HepG2 (cell line): ENCODE data around the gene FNBP1L. TPM values are rescaled to one million over a fixed set of nuclear protein-coding genes. Genes with fewer than 3 reads are reported as not detected.

ENCODE experiments used
- ATAC-seq: fragments of 200-7000 bp; cut with Tn5 transposase; 3 replicates; pipeline ENCODE4 v1.9.1; 2020; ENCODE audit warnings: mild to moderate bottlenecking, moderate library complexity
- BruUV-seq: library from RNA; stranded (reverse); fragments of 400-500 nt; replicated peaks from 2 replicates; lab custom pipeline; 2021; lab: Mats Ljungman, UMichigan
- CTCF ChIA-PET: fragments of 300-600 bp; formaldehyde crosslinking; extraction: SDS; loops from one replicate; lab custom pipeline; 2021; ENCODE audit warnings: low total read pairs, inconsistent platforms, low intra/inter-chr PET ratio; lab: Yijun Ruan, JAX
- POLR2A ChIA-PET: fragments of 350-600 bp; sonication (Branson Sonifier 250); formaldehyde crosslinking; loops from one replicate; lab custom pipeline; 2020; ENCODE audit warnings: antibody characterized with exemption, inconsistent platforms; lab: Yijun Ruan, JAX
- DNase-seq: peaks from one replicate; pipeline ENCODE4 v3.0.0-alpha.2; 2015; ENCODE audit warnings: low spot score
- FAIRE-seq: peaks from 3 replicates; lab custom pipeline; 2011; peaks lifted over from hg19 to GRCh38; lab: Jason Lieb, UNC
- H2AFZ ChIP-seq: one replicate; pipeline ENCODE4 v1.6.1; 2011; ENCODE audit warnings: low read length, inconsistent platforms
- H3K27ac ChIP-seq: fragments of 300-600 bp; 3 replicates; pipeline ENCODE4 v1.8.0; 2011; ENCODE audit warnings: mixed run types, mild to moderate bottlenecking, mixed read lengths, low read length, inconsistent platforms; ENCODE audit not compliant: insufficient read depth; ENCODE audit errors: extremely low read length
- H3K27me3 ChIP-seq, 2 experiments: fragments of 200-600 bp in 1 of 2; 2 replicates in 1 of 2; 3 replicates in 1 of 2; pipeline versions ENCODE4 v1.6.0 to v1.8.0; 2011; ENCODE audit warnings: low read length in 2 of 2, mild to moderate bottlenecking in 2 of 2, moderate library complexity in 2 of 2, inconsistent platforms in 1 of 2; ENCODE audit not compliant: insufficient read depth in 2 of 2, control insufficient read depth in 1 of 2
- H3K36me3 ChIP-seq, 2 experiments: fragments of 200-600 bp in 1 of 2; replicated peaks in 1 of 2; 2 replicates in 1 of 2; 3 replicates in 1 of 2; pipeline versions ENCODE4 v1.5.1 to v1.8.0; 2011; ENCODE audit warnings: low read length in 2 of 2, inconsistent platforms in 1 of 2; ENCODE audit not compliant: insufficient read depth in 2 of 2, control insufficient read depth in 1 of 2
- H3K4me1 ChIP-seq: 2 replicates; pipeline ENCODE4 v1.5.1; 2012; ENCODE audit warnings: low read length, inconsistent platforms; ENCODE audit not compliant: insufficient read depth
- H3K4me2 ChIP-seq: 2 replicates; pipeline ENCODE4 v1.6.0; 2011; ENCODE audit warnings: low read depth, low read length, inconsistent platforms
- H3K4me3 ChIP-seq, 3 experiments: fragments of 200-600 bp in 1 of 3; sonication (generic), shearing (Covaris generic) in 1 of 3; replicated peaks in 1 of 3; 2 replicates each; pipeline ENCODE4 v1.5.1; 2011 to 2016; ENCODE audit warnings: low read length in 3 of 3, inconsistent platforms in 2 of 3, low read depth in 2 of 3, mild to moderate bottlenecking in 2 of 3, control low read depth in 1 of 3, mixed read lengths in 1 of 3; ENCODE audit not compliant: insufficient read depth in 1 of 3
- H3K79me2 ChIP-seq: one replicate; pipeline ENCODE4 v1.6.1; 2011; ENCODE audit warnings: low read length, inconsistent platforms; ENCODE audit not compliant: insufficient read depth
- H3K9ac ChIP-seq: 2 replicates; pipeline ENCODE4 v1.6.0; 2011; ENCODE audit warnings: mild to moderate bottlenecking, low read depth, low read length, inconsistent platforms; ENCODE audit not compliant: insufficient read depth
- H3K9me3 ChIP-seq: 2 replicates; pipeline ENCODE4 v1.5.1; 2012; ENCODE audit warnings: mild to moderate bottlenecking, low read length
- H4K20me1 ChIP-seq: 2 replicates; pipeline ENCODE4 v1.6.0; 2011; ENCODE audit warnings: inconsistent platforms, mild to moderate bottlenecking, low read length, moderate library complexity; ENCODE audit not compliant: insufficient read depth
- IKZF1 ChIP-seq: fragments of 450-650 bp; IDR thresholded peaks from 2 replicates; pipeline ENCODE4 v1.7.1; 2016
- MAX ChIP-seq: IDR thresholded peaks from 2 replicates; pipeline ENCODE4 v1.6.1; 2012; ENCODE audit warnings: inconsistent platforms
- MTF2 ChIP-seq: sonication (generic); formaldehyde crosslinking; IDR thresholded peaks from 2 replicates; pipeline ENCODE4 v1.5.0; 2020; ENCODE audit warnings: missing genetic modification reagents, borderline replicate concordance
- NFRKB ChIP-seq: fragments of 450-650 bp; IDR thresholded peaks from 2 replicates; pipeline ENCODE4 v1.6.1; 2017
- PHF8 ChIP-seq: sonication (generic); formaldehyde crosslinking; IDR thresholded peaks from 2 replicates; pipeline ENCODE4 v1.5.0; 2020; ENCODE audit warnings: missing genetic modification reagents
- SRSF9 ChIP-seq: fragments of 200-400 bp; formaldehyde crosslinking; IDR thresholded peaks from 2 replicates; pipeline ENCODE4 v1.6.1; 2018; ENCODE audit warnings: borderline replicate concordance, mild to moderate bottlenecking, low read depth, low read length; ENCODE audit not compliant: insufficient read depth, poor library complexity, severe bottlenecking
- ZNF207 ChIP-seq: fragments of 450-650 bp; IDR thresholded peaks from 2 replicates; pipeline ENCODE4 v1.6.1; 2016; ENCODE audit warnings: antibody characterized with exemption, borderline replicate concordance
- ZNF7 ChIP-seq: IDR thresholded peaks from 2 replicates; pipeline ENCODE4 v1.6.1; 2016; ENCODE audit warnings: missing biosample characterization, missing genetic modification reagents
- ZNF879 ChIP-seq: sonication (generic); formaldehyde crosslinking; IDR thresholded peaks from 2 replicates; pipeline ENCODE4 v1.8.1; 2023; ENCODE audit warnings: missing genetic modification reagents
- in situ Hi-C: cut with HindIII; loops from 2 replicates; pipeline ENCODE4 v1.10.0; 2017; ENCODE audit warnings: low pct_unique_long_range_greater_than_20kb; ENCODE audit not compliant: extremely low pct_ligation_motif_present
- intact Hi-C: fragments of 100-400 bp; cut with micrococcal nuclease; formaldehyde crosslinking; loops from one replicate; pipeline ENCODE4 v1.10.0; 2022; ENCODE audit not compliant: unreplicated experiment
- polyA plus RNA-seq, 8 experiments: library from polyadenylated mRNA; depleted of rRNA in 3 of 8; stranded (reverse) in 7 of 8; unstranded in 1 of 8; fragments of >200 nt; fragmentation: Illumina TruSeq in 4 of 8; extraction: Trizol in 4 of 8; gene quantifications; 2 replicates each; pipeline versions ENCODE4 v1.2.1 to v1.2.3, GENCODE V29; 2011 to 2016; ENCODE audit warnings: low read depth in 4 of 8, missing spikeins in 1 of 8, mixed read lengths in 1 of 8; ENCODE audit not compliant: insufficient read depth in 1 of 8
- total RNA-seq, 5 experiments: library from RNA; depleted of rRNA; stranded (reverse); fragments of >200 nt; fragmentation: Illumina TruSeq; extraction: Trizol; gene quantifications; 2 replicates each; pipeline ENCODE4 v1.2.3, GENCODE V29; 2016; ENCODE audit warnings: low read depth in 1 of 5
- TF ChIP-seq, protein P1 (sequence below): sonication (generic); formaldehyde crosslinking; IDR thresholded peaks from 2 replicates; pipeline ENCODE4 v1.4.0; 2020; ENCODE audit warnings: missing genetic modification reagents

Gene FNBP1L
- total and polyA plus RNA-seq, 2 of the 13 experiments (the other 11 are each of a cell fraction or from before 2014, with no cell fraction given) = 24.1 to 27.1 TPM

- peaks cover 17% of the 10 kb centered on the region; the same call in 1 of the 2 replicates for H4K20me1 ChIP-seq
- BruUV-seq = no TSS peak
Observed at GRCh38 chr1:93489756-93490155, 41.8 kb downstream of the FNBP1L start.

More at GRCh38 chr1:93489756-93490155, 41.8 kb downstream of the FNBP1L start:
- Histone ChIP-seq H3K4me1 (0 out of 2 replicates have a peak, but pooled peaks cover 10% of the 10 kb centered on the region), H3K4me2 (no peak overlapping the region), H3K79me2 (peaks cover 75% of the 10 kb centered on the region), H3K4me3 (no peak overlapping the region), H2AFZ (no peak overlapping the region), H3K27ac (no peak overlapping the region), H3K9ac (no peak overlapping the region), H3K27me3 (no peaks in the 10 kb centered on the region), H3K9me3 (no peaks in the 10 kb centered on the region), H3K36me3 (no peaks in the 10 kb centered on the region)
- DNase-seq (no peak), ATAC-seq (no peak), FAIRE-seq (no peak)
- ChIA-PET POLR2A (no interaction called here), CTCF (no interaction called here)
- in situ Hi-C loops = no loop called here
- TF ChIP-seq, protein P1, sequence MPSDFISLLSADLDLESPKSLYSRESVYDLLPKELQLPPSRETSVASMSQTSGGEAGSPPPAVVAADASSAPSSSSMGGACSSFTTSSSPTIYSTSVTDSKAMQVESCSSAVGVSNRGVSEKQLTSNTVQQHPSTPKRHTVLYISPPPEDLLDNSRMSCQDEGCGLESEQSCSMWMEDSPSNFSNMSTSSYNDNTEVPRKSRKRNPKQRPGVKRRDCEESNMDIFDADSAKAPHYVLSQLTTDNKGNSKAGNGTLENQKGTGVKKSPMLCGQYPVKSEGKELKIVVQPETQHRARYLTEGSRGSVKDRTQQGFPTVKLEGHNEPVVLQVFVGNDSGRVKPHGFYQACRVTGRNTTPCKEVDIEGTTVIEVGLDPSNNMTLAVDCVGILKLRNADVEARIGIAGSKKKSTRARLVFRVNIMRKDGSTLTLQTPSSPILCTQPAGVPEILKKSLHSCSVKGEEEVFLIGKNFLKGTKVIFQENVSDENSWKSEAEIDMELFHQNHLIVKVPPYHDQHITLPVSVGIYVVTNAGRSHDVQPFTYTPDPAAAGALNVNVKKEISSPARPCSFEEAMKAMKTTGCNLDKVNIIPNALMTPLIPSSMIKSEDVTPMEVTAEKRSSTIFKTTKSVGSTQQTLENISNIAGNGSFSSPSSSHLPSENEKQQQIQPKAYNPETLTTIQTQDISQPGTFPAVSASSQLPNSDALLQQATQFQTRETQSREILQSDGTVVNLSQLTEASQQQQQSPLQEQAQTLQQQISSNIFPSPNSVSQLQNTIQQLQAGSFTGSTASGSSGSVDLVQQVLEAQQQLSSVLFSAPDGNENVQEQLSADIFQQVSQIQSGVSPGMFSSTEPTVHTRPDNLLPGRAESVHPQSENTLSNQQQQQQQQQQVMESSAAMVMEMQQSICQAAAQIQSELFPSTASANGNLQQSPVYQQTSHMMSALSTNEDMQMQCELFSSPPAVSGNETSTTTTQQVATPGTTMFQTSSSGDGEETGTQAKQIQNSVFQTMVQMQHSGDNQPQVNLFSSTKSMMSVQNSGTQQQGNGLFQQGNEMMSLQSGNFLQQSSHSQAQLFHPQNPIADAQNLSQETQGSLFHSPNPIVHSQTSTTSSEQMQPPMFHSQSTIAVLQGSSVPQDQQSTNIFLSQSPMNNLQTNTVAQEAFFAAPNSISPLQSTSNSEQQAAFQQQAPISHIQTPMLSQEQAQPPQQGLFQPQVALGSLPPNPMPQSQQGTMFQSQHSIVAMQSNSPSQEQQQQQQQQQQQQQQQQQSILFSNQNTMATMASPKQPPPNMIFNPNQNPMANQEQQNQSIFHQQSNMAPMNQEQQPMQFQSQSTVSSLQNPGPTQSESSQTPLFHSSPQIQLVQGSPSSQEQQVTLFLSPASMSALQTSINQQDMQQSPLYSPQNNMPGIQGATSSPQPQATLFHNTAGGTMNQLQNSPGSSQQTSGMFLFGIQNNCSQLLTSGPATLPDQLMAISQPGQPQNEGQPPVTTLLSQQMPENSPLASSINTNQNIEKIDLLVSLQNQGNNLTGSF (CRISPR knock-in tag) = no peak
- no peak for TF ChIP-seq IKZF1
- no peak for TF ChIP-seq ZNF879 (CRISPR knock-in tag)
- TF ChIP-seq PHF8 = no peak
- no peak for TF ChIP-seq MTF2 (CRISPR knock-in tag)
- TF ChIP-seq NFRKB = no peak
- no peak for TF ChIP-seq ZNF207
- no peak for TF ChIP-seq ZNF7
- no peak for TF ChIP-seq MAX
- no peak for TF ChIP-seq SRSF9
- intact Hi-C loops = no loop called here
